Prostate gland (tissue), 2 donors: Measurements from ENCODE around the gene SHANK3. TPM values are rescaled to one million over a fixed set of nuclear protein-coding genes. Genes with fewer than 3 reads are reported as not detected.
A peak's percentile ranks its signal among the peaks of the same experiment; 100 is the strongest.

Source experiments
- DNase-seq: peaks from one replicate; pipeline ENCODE4 v3.0.0-alpha.2; 2019; ENCODE audit warnings: low spot score
- H3K27ac ChIP-seq, 2 donors: fragments of 200-600 bp; sonication (generic); 2 replicates each; pipeline ENCODE4 v1.5.1; 2017 to 2019
- H3K27me3 ChIP-seq: fragments of 200-600 bp; sonication (generic); replicated peaks from 2 replicates; pipeline ENCODE4 v1.5.1; 2019; ENCODE audit not compliant: insufficient read depth
- H3K36me3 ChIP-seq, 2 donors: fragments of 200-600 bp; sonication (generic); 1 replicate in 1 of 2; 2 replicates in 1 of 2; pipeline versions ENCODE4 v1.5.1 to v1.8.1; 2017 to 2019
- H3K4me1 ChIP-seq: fragments of 200-600 bp; sonication (generic); replicated peaks from 2 replicates; pipeline ENCODE4 v1.5.1; 2019
- H3K4me3 ChIP-seq, 2 donors: fragments of 200-600 bp; sonication (generic); 2 replicates each; pipeline ENCODE4 v1.5.1; 2017 to 2019
- H3K9me3 ChIP-seq: fragments of 200-600 bp; sonication (generic); 2 replicates; pipeline ENCODE4 v1.5.1; 2017
- CTCF ChIP-seq, 4 experiments: fragments of 200-600 bp in 2 of 4; fragments of 450-650 bp in 2 of 4; sonication (generic) in 2 of 4; IDR thresholded peaks; 1 replicate in 3 of 4; 2 replicates in 1 of 4; pipeline ENCODE4 v1.5.1; 2016 to 2019; ENCODE audit warnings: antibody characterized with exemption in 4 of 4, mild to moderate bottlenecking in 2 of 4, moderate library complexity in 2 of 4
- POLR2A ChIP-seq: fragments of 450-650 bp; IDR thresholded peaks from one replicate; pipeline ENCODE4 v1.6.1; 2016; ENCODE audit warnings: antibody characterized with exemption, mild to moderate bottlenecking
- POLR2AphosphoS5 ChIP-seq: sonication (generic); formaldehyde crosslinking; IDR thresholded peaks from one replicate; pipeline ENCODE4 v1.6.1; 2017; ENCODE audit warnings: antibody characterized with exemption
- WGBS: methylation state at CpG from one replicate; pipeline ENCODE4 v1.1.5; 2018; 5-methylcytosine and 5-hydroxymethylcytosine counted together
- intact Hi-C: fragments of 100-400 bp; cut with DNase I; formaldehyde crosslinking; loops from one replicate; pipeline ENCODE4 v1.14.2; 2022
- total RNA-seq, 2 donors: library from RNA; depleted of rRNA; stranded (reverse); fragments of >200 nt; gene quantifications; one replicate each; pipeline ENCODE4 v1.1.0, GENCODE V29; 2016

SHANK3 gene
- total RNA-seq, 2 donors from 2014 or later, result 9.1 to 18.3 TPM

- TF ChIP-seq POLR2A, result no peak
- no peak for TF ChIP-seq POLR2AphosphoS5
- TF ChIP-seq CTCF (IDR thresholded peaks at IDR 0.05), result no peak
- peak overlapping the region; percentile 12 to 28 for H3K4me3 ChIP-seq
- H3K4me1 ChIP-seq, result peaks cover 3% of the 10 kb centered on the region
- no CpG with 5 or more reads among the region's 43 CpGs for WGBS
- H3K9me3 ChIP-seq, result no peaks in the 10 kb centered on the region
- H3K27me3 ChIP-seq, result no peaks in the 10 kb centered on the region
- intact Hi-C loops, result no loop called here
- H3K36me3 ChIP-seq, result no peaks in the 10 kb centered on the region
- no peak for DNase-seq
- H3K27ac ChIP-seq, result no peak overlapping the region
Observed at GRCh38 chr22:50674130-50674500, 1.5 kb downstream of the SHANK3 start.

GRCh38 chr22:50674606-50675552 lies 2.3 kb downstream of the SHANK3 start:
- WGBS, result 33% methylated on average over 14 of the region's 105 CpGs
- intact Hi-C loops, result no loop called here
- Histone ChIP-seq H3K9me3 (no peaks in the 10 kb centered on the region), H3K36me3 (no peaks in the 10 kb centered on the region), H3K4me3 (peak overlapping the region; percentile 36 to 48), H3K4me1 (peaks cover 3% of the 10 kb centered on the region), H3K27ac (no peak overlapping the region), H3K27me3 (no peaks in the 10 kb centered on the region)
- TF ChIP-seq POLR2A, result peak; percentile 23
- TF ChIP-seq CTCF (IDR thresholded peaks at IDR 0.05), result no peak
- peak; percentile 65 for DNase-seq

- DNase-seq, result no peak
- intact Hi-C loops, result no loop called here
- H3K27ac ChIP-seq, result no peak overlapping the region
- H3K4me3 ChIP-seq, result no peak overlapping the region
- peaks cover 3% of the 10 kb centered on the region for H3K4me1 ChIP-seq
- H3K36me3 ChIP-seq, result no peaks in the 10 kb centered on the region
- TF ChIP-seq CTCF (IDR thresholded peaks at IDR 0.05) (no peak), POLR2AphosphoS5 (no peak), POLR2A (no peak)
- WGBS, result 81% methylated on average over 9 of the region's 9 CpGs
- H3K9me3 ChIP-seq, result no peaks in the 10 kb centered on the region
- H3K27me3 ChIP-seq, result no peaks in the 10 kb centered on the region
Observed at GRCh38 chr22:50675553-50676179, 3.0 kb downstream of the SHANK3 start.

- no peak for DNase-seq
Observed at GRCh38 chr22:50676180-50676636, 3.6 kb downstream of the SHANK3 start.

More at GRCh38 chr22:50676180-50676636, 3.6 kb downstream of the SHANK3 start:
- H3K4me1 ChIP-seq, result peaks cover 3% of the 10 kb centered on the region
- TF ChIP-seq POLR2AphosphoS5 (no peak), POLR2A (no peak), CTCF (IDR thresholded peaks at IDR 0.05) (no peak)
- H3K36me3 ChIP-seq, result no peaks in the 10 kb centered on the region
- H3K27ac ChIP-seq, result no peak overlapping the region
- H3K9me3 ChIP-seq, result no peaks in the 10 kb centered on the region
- intact Hi-C loops, result no loop called here
- WGBS, result 93% methylated on average over 14 of the region's 14 CpGs
- no peak overlapping the region for H3K4me3 ChIP-seq
- no peaks in the 10 kb centered on the region for H3K27me3 ChIP-seq
